Astrocyte (in vitro differentiated cells and primary cell): ENCODE results near the gene CCDC15.

Source experiments
- CTCF ChIP-seq: IDR thresholded peaks from 2 replicates; pipeline ENCODE4 v1.5.1; 2011; ENCODE audit warnings: low read depth, mild to moderate bottlenecking, inconsistent platforms, low read length, moderate library complexity; ENCODE audit not compliant: insufficient read depth
- EZH2 ChIP-seq: IDR thresholded peaks from 2 replicates; pipeline ENCODE4 v1.6.1; 2012; ENCODE audit warnings: mild to moderate bottlenecking, low read length, inconsistent platforms; ENCODE audit not compliant: insufficient read depth

GRCh38 chr11:125016413-125016812 lies 62.4 kb downstream of the CCDC15 start:
- TF ChIP-seq CTCF (no peak), EZH2 (no peak)
